ENCODE measurements around the gene HIVEP2.
A peak's percentile ranks its signal among the peaks of the same experiment; 100 is the strongest.

The HIVEP2 gene

GRCh38 chr6:142893088-142893487 is 51.9 kb downstream of the HIVEP2 start:
- Histone ChIP-seq H3K36me3 (ENCODE audit: control insufficient read depth in 1 of 2, insufficient read depth in 2 of 2, low read length in 2 of 2) (no peaks in the 10 kb centered on the region), H3K9me3 (ENCODE audit: control insufficient read depth in 1 of 2, low read length in 2 of 2) (no peaks in the 10 kb centered on the region), H3K4me3 (ENCODE audit: low read depth in 1 of 2, low read length in 2 of 2) (no peak overlapping the region), H3K27ac (ENCODE audit: low read depth, low read length) (no peak overlapping the region), H3K9ac (ENCODE audit: low read depth in 1 of 2, low read length in 2 of 2) (no peak overlapping the region), H3K4me1 (ENCODE audit: control insufficient read depth in 1 of 2, insufficient read depth in 2 of 2, low read length in 2 of 2) (peaks cover 4 to 9% of the 10 kb centered on the region in 2 donors), H3K27me3 (ENCODE audit: control insufficient read depth in 1 of 2, insufficient read depth in 2 of 2, low read length in 2 of 2) (no peaks in the 10 kb centered on the region)

DNA sequence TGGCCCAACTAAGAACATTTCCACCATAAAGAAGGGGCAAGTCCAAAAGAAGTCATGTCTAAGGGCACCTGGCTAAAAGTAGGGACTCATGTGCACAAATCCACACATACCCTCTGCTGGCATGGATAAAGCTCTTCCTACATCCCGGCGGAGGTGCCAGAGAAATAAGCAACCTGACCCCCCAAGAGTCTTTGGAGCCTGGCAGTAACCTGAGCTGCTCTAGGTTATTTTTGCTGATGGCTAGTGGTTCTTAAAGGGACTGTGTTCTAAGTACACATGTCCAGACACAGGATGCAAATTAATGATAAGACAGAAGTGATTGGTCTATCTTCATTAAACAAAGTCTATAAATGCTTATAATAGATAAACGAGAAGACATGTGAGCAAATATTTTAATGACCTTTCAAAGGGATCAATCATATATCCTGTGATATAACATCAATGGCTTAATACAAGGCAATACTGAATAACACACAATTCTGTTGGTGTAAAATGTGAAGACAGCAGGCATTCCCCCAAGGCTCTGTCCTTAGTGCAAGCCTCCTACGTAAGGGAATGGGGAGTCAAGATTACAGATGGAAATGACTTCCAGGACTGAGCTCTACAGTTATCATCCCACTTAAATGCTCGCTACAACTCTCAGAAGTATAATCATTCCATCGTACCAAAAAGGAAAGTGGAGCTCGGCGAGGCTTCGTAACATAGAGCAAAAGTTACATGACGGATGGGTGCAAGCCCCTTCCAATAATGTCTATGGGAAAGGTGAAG is 52.5 kb downstream of the HIVEP2 start:
- H3K4me3 ChIP-seq (ENCODE audit: low read depth in 1 of 2, low read length in 2 of 2), result no peak overlapping the region
- no peaks in the 10 kb centered on the region for H3K27me3 ChIP-seq (ENCODE audit: control insufficient read depth in 1 of 2, insufficient read depth in 2 of 2, low read length in 2 of 2)
- H3K27ac ChIP-seq (ENCODE audit: low read depth, low read length), result no peak overlapping the region
- no peaks in the 10 kb centered on the region for H3K36me3 ChIP-seq (ENCODE audit: control insufficient read depth in 1 of 2, insufficient read depth in 2 of 2, low read length in 2 of 2)
- no peak overlapping the region for H3K9ac ChIP-seq (ENCODE audit: low read depth in 1 of 2, low read length in 2 of 2)
- no peaks in the 10 kb centered on the region for H3K9me3 ChIP-seq (ENCODE audit: control insufficient read depth in 1 of 2, low read length in 2 of 2)
- H3K4me1 ChIP-seq (ENCODE audit: control insufficient read depth in 1 of 2, insufficient read depth in 2 of 2, low read length in 2 of 2), result peaks cover 4 to 9% of the 10 kb centered on the region in 2 donors

GRCh38 chr6:142891454-142891853 is 53.5 kb downstream of the HIVEP2 start:
- Histone ChIP-seq H3K27me3 (ENCODE audit: control insufficient read depth in 1 of 2, insufficient read depth in 2 of 2, low read length in 2 of 2) (no peaks in the 10 kb centered on the region), H3K36me3 (ENCODE audit: control insufficient read depth in 1 of 2, insufficient read depth in 2 of 2, low read length in 2 of 2) (no peaks in the 10 kb centered on the region), H3K27ac (ENCODE audit: low read depth, low read length) (no peak overlapping the region), H3K9me3 (ENCODE audit: control insufficient read depth in 1 of 2, low read length in 2 of 2) (no peaks in the 10 kb centered on the region), H3K4me3 (ENCODE audit: low read depth in 1 of 2, low read length in 2 of 2) (no peak overlapping the region), H3K9ac (ENCODE audit: low read depth in 1 of 2, low read length in 2 of 2) (no peak overlapping the region), H3K4me1 (ENCODE audit: control insufficient read depth in 1 of 2, insufficient read depth in 2 of 2, low read length in 2 of 2) (peaks cover 8 to 19% of the 10 kb centered on the region in 2 donors)

GRCh38 chr6:142888456-142888855 is 56.5 kb downstream of the HIVEP2 start:
- no peak overlapping the region for H3K27ac ChIP-seq (ENCODE audit: low read depth, low read length)
- peaks cover 28 to 41% of the 10 kb centered on the region in 2 donors for H3K4me1 ChIP-seq (ENCODE audit: control insufficient read depth in 1 of 2, insufficient read depth in 2 of 2, low read length in 2 of 2)

DNA sequence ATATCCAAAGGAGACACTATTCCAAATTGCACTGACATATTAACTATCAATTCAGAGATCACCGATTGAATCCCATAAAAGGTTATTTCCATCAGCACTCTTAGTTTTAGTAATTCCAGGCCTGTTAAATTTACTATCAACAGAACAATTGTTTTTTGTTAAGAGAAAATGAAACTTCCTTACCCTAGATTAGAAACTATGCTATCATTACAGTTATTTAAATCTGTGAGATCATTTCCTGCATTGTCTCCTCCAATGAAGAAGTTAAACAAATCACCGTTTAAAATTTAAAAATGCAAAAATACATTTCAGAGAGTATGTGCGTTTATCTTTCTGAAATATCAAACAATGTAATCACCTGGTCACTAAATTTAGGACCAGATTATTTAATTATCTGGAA is 57.5 kb downstream of the HIVEP2 start:
- Histone ChIP-seq H3K4me3 (ENCODE audit: low read depth in 1 of 2, low read length in 2 of 2) (no peak overlapping the region), H3K4me1 (ENCODE audit: control insufficient read depth in 1 of 2, insufficient read depth in 2 of 2, low read length in 2 of 2) (peaks cover 24 to 33% of the 10 kb centered on the region in 2 donors), H3K36me3 (ENCODE audit: control insufficient read depth in 1 of 2, insufficient read depth in 2 of 2, low read length in 2 of 2) (no peaks in the 10 kb centered on the region), H3K27ac (ENCODE audit: low read depth, low read length) (no peak overlapping the region), H3K9ac (ENCODE audit: low read depth in 1 of 2, low read length in 2 of 2) (no peak overlapping the region), H3K9me3 (ENCODE audit: control insufficient read depth in 1 of 2, low read length in 2 of 2) (no peaks in the 10 kb centered on the region), H3K27me3 (ENCODE audit: control insufficient read depth in 1 of 2, insufficient read depth in 2 of 2, low read length in 2 of 2) (no peaks in the 10 kb centered on the region)

More at GRCh38 chr6:142888456-142888855, 56.5 kb downstream of the HIVEP2 start:
- H3K9ac ChIP-seq (ENCODE audit: low read depth in 1 of 2, low read length in 2 of 2), result no peak overlapping the region
- H3K9me3 ChIP-seq (ENCODE audit: control insufficient read depth in 1 of 2, low read length in 2 of 2), result no peaks in the 10 kb centered on the region
- H3K36me3 ChIP-seq (ENCODE audit: control insufficient read depth in 1 of 2, insufficient read depth in 2 of 2, low read length in 2 of 2), result no peaks in the 10 kb centered on the region
- H3K4me3 ChIP-seq (ENCODE audit: low read depth in 1 of 2, low read length in 2 of 2), result no peak overlapping the region
- no peaks in the 10 kb centered on the region for H3K27me3 ChIP-seq (ENCODE audit: control insufficient read depth in 1 of 2, insufficient read depth in 2 of 2, low read length in 2 of 2)

- Histone ChIP-seq H3K27ac (ENCODE audit: low read depth, low read length) (no peak overlapping the region), H3K4me1 (ENCODE audit: control insufficient read depth in 1 of 2, insufficient read depth in 2 of 2, low read length in 2 of 2) (peaks cover 29 to 33% of the 10 kb centered on the region in 2 donors)
Measured at GRCh38 chr6:142886431-142887170, 58.4 kb downstream of the HIVEP2 start.

GRCh38 chr6:142885182-142885867 is 59.7 kb downstream of the HIVEP2 start:
- peak overlapping the region; percentile 15 to 48 for H3K9ac ChIP-seq (ENCODE audit: low read depth in 1 of 2, low read length in 2 of 2)
- H3K27me3 ChIP-seq (ENCODE audit: control insufficient read depth in 1 of 2, insufficient read depth in 2 of 2, low read length in 2 of 2), result no peaks in the 10 kb centered on the region
- H3K36me3 ChIP-seq (ENCODE audit: control insufficient read depth in 1 of 2, insufficient read depth in 2 of 2, low read length in 2 of 2), result no peaks in the 10 kb centered on the region
- peaks cover 30 to 33% of the 10 kb centered on the region in 2 donors for H3K4me1 ChIP-seq (ENCODE audit: control insufficient read depth in 1 of 2, insufficient read depth in 2 of 2, low read length in 2 of 2)
- no peak overlapping the region for H3K27ac ChIP-seq (ENCODE audit: low read depth, low read length)
- no peaks in the 10 kb centered on the region for H3K9me3 ChIP-seq (ENCODE audit: control insufficient read depth in 1 of 2, low read length in 2 of 2)
- H3K4me3 ChIP-seq (ENCODE audit: low read depth in 1 of 2, low read length in 2 of 2), result peak overlapping the region; percentile 46

More at GRCh38 chr6:142886431-142887170, 58.4 kb downstream of the HIVEP2 start:
- Histone ChIP-seq H3K9ac (ENCODE audit: low read depth in 1 of 2, low read length in 2 of 2) (peak overlapping the region in 1 of 2 donors; percentile 0), H3K27me3 (ENCODE audit: control insufficient read depth in 1 of 2, insufficient read depth in 2 of 2, low read length in 2 of 2) (no peaks in the 10 kb centered on the region), H3K4me3 (ENCODE audit: low read depth in 1 of 2, low read length in 2 of 2) (no peak overlapping the region), H3K36me3 (ENCODE audit: control insufficient read depth in 1 of 2, insufficient read depth in 2 of 2, low read length in 2 of 2) (no peaks in the 10 kb centered on the region), H3K9me3 (ENCODE audit: control insufficient read depth in 1 of 2, low read length in 2 of 2) (no peaks in the 10 kb centered on the region)

- H3K4me3 ChIP-seq (ENCODE audit: low read depth in 1 of 2, low read length in 2 of 2), result peak overlapping the region; percentile 46
- peaks cover 30 to 33% of the 10 kb centered on the region in 2 donors for H3K4me1 ChIP-seq (ENCODE audit: control insufficient read depth in 1 of 2, insufficient read depth in 2 of 2, low read length in 2 of 2)
- H3K9me3 ChIP-seq (ENCODE audit: control insufficient read depth in 1 of 2, low read length in 2 of 2), result no peaks in the 10 kb centered on the region
- H3K27me3 ChIP-seq (ENCODE audit: control insufficient read depth in 1 of 2, insufficient read depth in 2 of 2, low read length in 2 of 2), result no peaks in the 10 kb centered on the region
- H3K27ac ChIP-seq (ENCODE audit: low read depth, low read length), result no peak overlapping the region
- peak overlapping the region in 1 of 2 donors; percentile 48 for H3K9ac ChIP-seq (ENCODE audit: low read depth in 1 of 2, low read length in 2 of 2)
- no peaks in the 10 kb centered on the region for H3K36me3 ChIP-seq (ENCODE audit: control insufficient read depth in 1 of 2, insufficient read depth in 2 of 2, low read length in 2 of 2)
Measured at GRCh38 chr6:142884214-142885035, 60.6 kb downstream of the HIVEP2 start.

DNA sequence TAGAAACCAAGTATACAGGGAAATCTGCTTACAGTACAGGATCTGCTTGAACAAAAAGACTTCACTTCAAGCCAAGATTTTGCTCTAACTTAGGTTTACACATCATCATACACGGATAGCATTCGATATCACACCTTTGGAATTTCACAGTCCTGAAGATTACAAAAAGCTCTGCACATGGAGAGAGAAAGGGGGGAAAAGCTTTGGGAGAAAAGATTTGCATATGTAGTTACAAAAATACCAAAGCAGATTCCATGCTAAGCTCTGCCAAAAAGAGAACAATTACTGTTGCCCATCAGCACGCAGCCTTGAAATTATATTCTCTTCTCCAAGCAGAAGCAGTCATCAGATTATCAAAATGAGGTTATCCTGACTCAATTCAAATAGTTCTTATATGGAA is 62.0 kb downstream of the HIVEP2 start:
- H3K4me3 ChIP-seq (ENCODE audit: low read depth in 1 of 2, low read length in 2 of 2), result no peak overlapping the region
- peaks cover 30 to 33% of the 10 kb centered on the region in 2 donors for H3K4me1 ChIP-seq (ENCODE audit: control insufficient read depth in 1 of 2, insufficient read depth in 2 of 2, low read length in 2 of 2)
- no peak overlapping the region for H3K27ac ChIP-seq (ENCODE audit: low read depth, low read length)
- no peak overlapping the region for H3K9ac ChIP-seq (ENCODE audit: low read depth in 1 of 2, low read length in 2 of 2)
- H3K36me3 ChIP-seq (ENCODE audit: control insufficient read depth in 1 of 2, insufficient read depth in 2 of 2, low read length in 2 of 2), result no peaks in the 10 kb centered on the region
- no peaks in the 10 kb centered on the region for H3K27me3 ChIP-seq (ENCODE audit: control insufficient read depth in 1 of 2, insufficient read depth in 2 of 2, low read length in 2 of 2)
- H3K9me3 ChIP-seq (ENCODE audit: control insufficient read depth in 1 of 2, low read length in 2 of 2), result no peaks in the 10 kb centered on the region

All from duodenal mucosa (tissue), 2 donors.